Measurements from ENCODE around the gene RPL10A.
"Not testable (repeated sequence)": the region's sequence is repeated elsewhere in the genome, so short reads cannot be mapped to it uniquely, and the experiment has no call there.

The RPL10A gene

GRCh38 chr6:35468181-35468979, at the start of gene RPL10A:
RPL10A (plus strand) TSS chr6:35468401; CDS start chr6:35468435, 34 bp downstream.
- peak; percentile 98 for DNase-seq (ENCODE audit: low read depth)

GRCh38 chr6:35419417-35419816, 48.8 kb upstream of the RPL10A start:
- DNase-seq (ENCODE audit: low read depth): peak; percentile 70

- DNase-seq (ENCODE audit: low read depth): no peak
Observed at GRCh38 chr6:35419961-35420360, 48.2 kb upstream of the RPL10A start.

- peak; percentile 96 for DNase-seq (ENCODE audit: low read depth)
Observed at GRCh38 chr6:35425284-35425683, 42.9 kb upstream of the RPL10A start.

GRCh38 chr6:35426074-35426473, 42.1 kb upstream of the RPL10A start:
- no peak for DNase-seq (ENCODE audit: low read depth)

- no peak for DNase-seq (ENCODE audit: low read depth)
Observed at GRCh38 chr6:35427435-35427834, 40.8 kb upstream of the RPL10A start.

GRCh38 chr6:35427851-35428321, 40.3 kb upstream of the RPL10A start:
- peak; percentile 93 for DNase-seq (ENCODE audit: low read depth)

- peak; percentile 62 for DNase-seq (ENCODE audit: low read depth)
Observed at GRCh38 chr6:35428421-35429149, 39.6 kb upstream of the RPL10A start.

GRCh38 chr6:35429463-35429862, 38.7 kb upstream of the RPL10A start:
- no peak for DNase-seq (ENCODE audit: low read depth)

GRCh38 chr6:35432291-35432690, 35.9 kb upstream of the RPL10A start:
- no peak for DNase-seq (ENCODE audit: low read depth)

GRCh38 chr6:35432702-35433101, 35.5 kb upstream of the RPL10A start:
- DNase-seq (ENCODE audit: low read depth): not testable (repeated sequence)

- DNase-seq (ENCODE audit: low read depth): no peak
Observed at GRCh38 chr6:35435074-35435837, 32.9 kb upstream of the RPL10A start.

- no peak for DNase-seq (ENCODE audit: low read depth)
Observed at GRCh38 chr6:35436071-35436857, 31.9 kb upstream of the RPL10A start.

- DNase-seq (ENCODE audit: low read depth): not testable (repeated sequence)
Observed at GRCh38 chr6:35438378-35439065, 29.7 kb upstream of the RPL10A start.

GRCh38 chr6:35439308-35439707, 28.9 kb upstream of the RPL10A start:
- no peak for DNase-seq (ENCODE audit: low read depth)

GRCh38 chr6:35441205-35441604, 27.0 kb upstream of the RPL10A start:
- DNase-seq (ENCODE audit: low read depth): no peak

GRCh38 chr6:35441642-35442041, 26.6 kb upstream of the RPL10A start:
- no peak for DNase-seq (ENCODE audit: low read depth)

- DNase-seq (ENCODE audit: low read depth): no peak
Observed at GRCh38 chr6:35442693-35443092, 25.5 kb upstream of the RPL10A start.

GRCh38 chr6:35443341-35444030, 24.7 kb upstream of the RPL10A start:
- no peak for DNase-seq (ENCODE audit: low read depth)

GRCh38 chr6:35445691-35446090, 22.5 kb upstream of the RPL10A start:
- DNase-seq (ENCODE audit: low read depth): peak; percentile 64

Measured in ELR (cell line).